ENCODE data around the gene USP16.
A peak's percentile ranks its signal among the peaks of the same experiment; 100 is the strongest.

USP16 gene

DNA sequence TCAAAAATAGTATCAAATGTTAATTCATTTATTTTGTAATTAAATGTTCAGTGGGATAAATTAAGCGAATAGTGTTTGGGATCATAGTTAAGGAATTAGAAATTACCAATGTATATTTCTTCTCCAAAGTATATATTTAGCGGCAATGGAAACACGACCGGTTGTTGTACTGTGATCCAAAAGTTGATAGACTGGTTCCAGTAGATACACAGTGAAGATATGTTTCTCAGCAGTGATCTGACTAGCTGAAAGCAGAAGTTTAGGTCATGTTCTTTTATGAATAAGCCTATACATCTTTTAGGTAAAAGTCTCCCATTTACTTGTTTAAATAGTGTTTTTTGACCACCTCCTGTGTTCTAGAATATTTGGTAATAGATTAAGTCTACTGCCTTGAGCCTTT, 8.8 kb downstream of the USP16 start:
- no peak overlapping the region for H3K27ac ChIP-seq (ENCODE audit: low read depth, low read length)
- no peaks in the 10 kb centered on the region for H3K9me3 ChIP-seq (ENCODE audit: insufficient read depth, low read depth, low read length)
- WGBS: 64% methylated on average over 3 of the region's 4 CpGs
- H3K4me1 ChIP-seq (ENCODE audit: insufficient read depth, low read length): no peaks in the 10 kb centered on the region
- H3K27me3 ChIP-seq (ENCODE audit: insufficient read depth, low read length): no peaks in the 10 kb centered on the region
- peaks cover 96% of the 10 kb centered on the region for H3K36me3 ChIP-seq (ENCODE audit: insufficient read depth, low read length)
- H3K9ac ChIP-seq (ENCODE audit: low read depth, low read length): no peak overlapping the region
- H3K4me3 ChIP-seq (ENCODE audit: low read length): no peak overlapping the region

DNA sequence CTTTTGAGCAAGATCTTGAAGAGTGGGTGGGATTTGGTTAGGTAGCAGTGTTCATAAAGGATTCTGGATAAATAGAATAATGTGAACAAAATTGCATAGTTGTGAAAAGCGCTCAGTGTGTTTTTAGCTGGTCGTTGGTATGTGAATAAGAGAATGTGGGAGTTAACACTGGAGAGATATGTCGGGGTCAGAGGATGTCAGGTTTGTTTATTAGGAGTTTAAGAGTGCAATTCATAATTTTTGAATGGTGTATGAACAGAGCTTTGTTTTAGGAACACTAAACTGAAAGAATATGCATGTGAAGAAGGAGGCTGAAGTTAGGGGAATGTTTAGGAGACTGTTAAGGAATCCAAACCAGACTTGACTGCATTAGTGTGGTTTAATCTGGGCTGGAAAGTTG, 9.4 kb downstream of the USP16 start:
- H3K27me3 ChIP-seq (ENCODE audit: insufficient read depth, low read length): no peaks in the 10 kb centered on the region
- no peak overlapping the region for H3K4me3 ChIP-seq (ENCODE audit: low read length)
- 94% methylated on average over 3 of the region's 3 CpGs for WGBS
- H3K27ac ChIP-seq (ENCODE audit: low read depth, low read length): no peak overlapping the region
- no peaks in the 10 kb centered on the region for H3K9me3 ChIP-seq (ENCODE audit: insufficient read depth, low read depth, low read length)
- H3K36me3 ChIP-seq (ENCODE audit: insufficient read depth, low read length): peaks cover 96% of the 10 kb centered on the region
- no peak overlapping the region for H3K9ac ChIP-seq (ENCODE audit: low read depth, low read length)
- H3K4me1 ChIP-seq (ENCODE audit: insufficient read depth, low read length): no peaks in the 10 kb centered on the region

- Histone ChIP-seq H3K4me1 (ENCODE audit: insufficient read depth, low read length) (no peaks in the 10 kb centered on the region), H3K36me3 (ENCODE audit: insufficient read depth, low read length) (peaks cover 99% of the 10 kb centered on the region), H3K4me3 (ENCODE audit: low read length) (no peak overlapping the region), H3K27ac (ENCODE audit: low read depth, low read length) (no peak overlapping the region), H3K9me3 (ENCODE audit: insufficient read depth, low read depth, low read length) (no peaks in the 10 kb centered on the region), H3K9ac (ENCODE audit: low read depth, low read length) (no peak overlapping the region), H3K27me3 (ENCODE audit: insufficient read depth, low read length) (no peaks in the 10 kb centered on the region)
- 90% methylated on average over 1 of the region's 1 CpG for WGBS
Observed at GRCh38 chr21:29034678-29035077, 10.2 kb downstream of the USP16 start.

DNA sequence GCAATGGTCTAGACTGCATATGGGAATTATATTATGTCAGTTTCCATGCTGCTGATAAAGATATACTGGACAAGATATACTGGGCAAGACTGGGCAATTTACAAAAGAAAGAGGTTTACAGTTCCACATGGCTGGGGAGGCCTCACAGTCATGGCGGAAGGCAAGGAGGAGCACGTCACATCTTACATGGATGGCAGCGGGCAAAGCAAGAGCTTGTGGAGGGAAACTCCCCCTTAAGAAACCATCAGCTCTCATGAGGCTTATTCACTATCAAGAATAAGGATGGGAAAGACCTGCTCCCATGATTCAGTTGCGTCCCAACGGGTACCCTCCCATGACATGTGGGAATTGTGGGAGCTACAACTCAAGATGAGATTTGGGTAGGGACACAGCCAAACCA, 27.8 kb downstream of the USP16 start:
- WGBS: 100% methylated on average over 5 of the region's 5 CpGs
- H3K36me3 ChIP-seq (ENCODE audit: insufficient read depth, low read length): peaks cover 97% of the 10 kb centered on the region

DNA sequence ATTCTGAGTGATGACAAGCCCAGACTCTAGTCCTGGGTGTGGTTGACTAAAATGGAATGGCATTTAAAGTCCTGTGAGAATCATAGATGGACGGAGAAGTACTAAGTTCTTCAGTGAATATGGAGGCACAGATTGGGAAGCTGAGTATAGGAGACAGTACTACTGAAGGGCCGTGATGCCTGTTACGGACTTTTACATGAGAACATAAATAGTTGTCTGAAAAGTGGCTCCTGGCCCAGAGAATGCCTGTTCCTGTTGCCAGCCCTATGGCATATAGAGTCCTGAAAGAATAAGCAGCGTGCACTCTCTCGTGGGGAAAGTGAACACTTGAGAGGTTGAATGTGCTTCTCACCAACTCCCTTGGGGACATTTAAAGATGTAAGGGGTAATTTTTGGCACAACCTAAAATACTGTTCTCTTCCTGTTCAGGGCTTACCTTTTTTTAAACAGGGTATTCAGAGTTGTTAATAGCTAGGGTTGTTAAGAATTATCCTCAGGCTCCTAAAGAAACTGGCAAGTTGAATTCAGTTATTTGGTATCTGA, 28.6 kb downstream of the USP16 start:
- no peak overlapping the region for H3K9ac ChIP-seq (ENCODE audit: low read depth, low read length)
- no peak overlapping the region for H3K4me3 ChIP-seq (ENCODE audit: low read length)
- no peaks in the 10 kb centered on the region for H3K27me3 ChIP-seq (ENCODE audit: insufficient read depth, low read length)
- WGBS: 94% methylated on average over 5 of the region's 5 CpGs
- H3K36me3 ChIP-seq (ENCODE audit: insufficient read depth, low read length): peaks cover 96% of the 10 kb centered on the region
- H3K27ac ChIP-seq (ENCODE audit: low read depth, low read length): no peak overlapping the region
- no peaks in the 10 kb centered on the region for H3K4me1 ChIP-seq (ENCODE audit: insufficient read depth, low read length)
- 0 out of 2 replicates have a peak, but pooled peaks cover 3% of the 10 kb centered on the region for H3K9me3 ChIP-seq (ENCODE audit: insufficient read depth, low read depth, low read length)

More for the DNA sequence above, 27.8 kb downstream of the USP16 start:
- no peak overlapping the region for H3K4me3 ChIP-seq (ENCODE audit: low read length)
- H3K9ac ChIP-seq (ENCODE audit: low read depth, low read length): no peak overlapping the region
- H3K27ac ChIP-seq (ENCODE audit: low read depth, low read length): no peak overlapping the region
- no peaks in the 10 kb centered on the region for H3K4me1 ChIP-seq (ENCODE audit: insufficient read depth, low read length)
- H3K9me3 ChIP-seq (ENCODE audit: insufficient read depth, low read depth, low read length): 0 out of 2 replicates have a peak, but pooled peaks cover 3% of the 10 kb centered on the region
- H3K27me3 ChIP-seq (ENCODE audit: insufficient read depth, low read length): no peaks in the 10 kb centered on the region

- H3K27ac ChIP-seq (ENCODE audit: low read depth, low read length): no peak overlapping the region
- H3K9me3 ChIP-seq (ENCODE audit: insufficient read depth, low read depth, low read length): 0 out of 2 replicates have a peak, but pooled peaks cover 3% of the 10 kb centered on the region
- H3K4me1 ChIP-seq (ENCODE audit: insufficient read depth, low read length): no peaks in the 10 kb centered on the region
- no peak overlapping the region for H3K4me3 ChIP-seq (ENCODE audit: low read length)
- H3K27me3 ChIP-seq (ENCODE audit: insufficient read depth, low read length): no peaks in the 10 kb centered on the region
- H3K9ac ChIP-seq (ENCODE audit: low read depth, low read length): no peak overlapping the region
- 93% methylated on average over 4 of the region's 4 CpGs for WGBS
- peaks cover 94% of the 10 kb centered on the region for H3K36me3 ChIP-seq (ENCODE audit: insufficient read depth, low read length)
Observed at GRCh38 chr21:29053656-29054055, 29.2 kb downstream of the USP16 start.

DNA sequence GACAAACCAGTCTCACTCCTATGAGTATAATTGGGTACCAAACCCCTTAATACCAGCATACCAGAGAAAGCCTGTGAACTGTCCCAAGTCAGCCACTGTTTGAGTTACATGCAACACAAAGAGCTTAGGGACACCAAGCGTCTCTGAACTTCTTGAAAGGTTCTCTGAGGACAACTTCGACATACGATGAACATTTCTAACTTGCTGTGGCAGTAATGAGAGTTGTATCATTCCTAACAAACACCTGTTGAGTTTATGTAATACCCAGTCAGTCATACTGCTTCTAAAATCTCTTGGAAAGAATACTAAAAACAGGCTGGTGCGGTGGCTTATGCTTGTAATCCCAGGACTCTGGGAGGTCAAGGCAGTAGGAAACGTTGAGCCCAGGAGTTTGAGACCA, 30.6 kb downstream of the USP16 start:
- H3K27ac ChIP-seq (ENCODE audit: low read depth, low read length): no peak overlapping the region
- H3K36me3 ChIP-seq (ENCODE audit: insufficient read depth, low read length): peaks cover 94% of the 10 kb centered on the region
- no peaks in the 10 kb centered on the region for H3K4me1 ChIP-seq (ENCODE audit: insufficient read depth, low read length)
- 96% methylated on average over 5 of the region's 5 CpGs for WGBS
- no peak overlapping the region for H3K9ac ChIP-seq (ENCODE audit: low read depth, low read length)
- no peaks in the 10 kb centered on the region for H3K27me3 ChIP-seq (ENCODE audit: insufficient read depth, low read length)
- no peak overlapping the region for H3K4me3 ChIP-seq (ENCODE audit: low read length)
- H3K9me3 ChIP-seq (ENCODE audit: insufficient read depth, low read depth, low read length): 0 out of 2 replicates have a peak, but pooled peaks cover 3% of the 10 kb centered on the region

DNA sequence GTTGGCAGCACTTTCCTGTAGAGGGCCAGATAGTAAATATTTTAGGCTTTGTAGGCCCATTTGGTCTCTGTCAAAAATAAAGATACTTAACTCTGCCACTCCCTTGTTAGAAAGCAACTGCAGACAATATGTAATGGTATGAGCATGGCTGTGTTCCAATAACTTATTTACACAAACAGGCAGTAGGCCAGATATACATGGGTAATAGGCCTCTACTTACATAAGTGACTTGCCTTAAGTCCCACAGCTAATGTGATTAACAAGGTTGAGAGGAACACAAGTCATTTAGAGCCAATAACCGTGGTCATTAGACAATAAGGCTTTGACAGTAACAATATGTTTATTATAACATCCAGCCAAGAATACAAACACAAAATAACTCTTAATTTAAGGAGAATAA, 31.5 kb downstream of the USP16 start:
- no peaks in the 10 kb centered on the region for H3K27me3 ChIP-seq (ENCODE audit: insufficient read depth, low read length)
- no peak overlapping the region for H3K27ac ChIP-seq (ENCODE audit: low read depth, low read length)
- 0 out of 2 replicates have a peak, but pooled peaks cover 3% of the 10 kb centered on the region for H3K9me3 ChIP-seq (ENCODE audit: insufficient read depth, low read depth, low read length)
- H3K36me3 ChIP-seq (ENCODE audit: insufficient read depth, low read length): peaks cover 94% of the 10 kb centered on the region
- no peak overlapping the region for H3K4me3 ChIP-seq (ENCODE audit: low read length)
- H3K9ac ChIP-seq (ENCODE audit: low read depth, low read length): no peak overlapping the region
- WGBS: 100% methylated on average over 1 of the region's 1 CpG
- no peaks in the 10 kb centered on the region for H3K4me1 ChIP-seq (ENCODE audit: insufficient read depth, low read length)

DNA sequence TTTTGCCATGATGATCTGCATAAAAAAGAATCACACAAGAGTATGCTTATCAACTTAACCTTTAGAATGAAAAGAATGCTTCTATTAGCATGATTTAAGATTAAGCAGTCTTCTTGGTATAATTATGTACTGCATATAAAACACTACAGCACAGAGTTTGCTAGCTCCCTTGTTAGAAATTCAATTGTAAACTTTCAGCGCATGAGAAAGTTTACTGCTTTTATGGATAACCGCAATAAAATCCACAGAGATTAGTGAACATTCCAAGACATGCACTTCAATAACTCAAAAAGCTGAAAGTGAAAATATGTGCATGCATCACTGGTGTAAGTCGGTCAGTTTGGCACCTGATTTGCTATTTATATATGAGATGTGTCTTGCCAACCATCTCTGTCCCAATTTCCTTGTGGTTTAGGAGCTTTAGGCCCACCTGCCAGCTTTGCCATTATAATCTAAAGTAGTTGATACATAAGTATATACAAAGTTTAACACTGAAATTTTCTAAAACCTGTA, 32.1 kb downstream of the USP16 start:
- Histone ChIP-seq H3K27ac (ENCODE audit: low read depth, low read length) (no peak overlapping the region), H3K27me3 (ENCODE audit: insufficient read depth, low read length) (no peaks in the 10 kb centered on the region), H3K4me1 (ENCODE audit: insufficient read depth, low read length) (no peaks in the 10 kb centered on the region), H3K9me3 (ENCODE audit: insufficient read depth, low read depth, low read length) (0 out of 2 replicates have a peak, but pooled peaks cover 3% of the 10 kb centered on the region), H3K9ac (ENCODE audit: low read depth, low read length) (no peak overlapping the region), H3K4me3 (ENCODE audit: low read length) (no peak overlapping the region), H3K36me3 (ENCODE audit: insufficient read depth, low read length) (peaks cover 95% of the 10 kb centered on the region)
- 98% methylated on average over 3 of the region's 3 CpGs for WGBS

DNA sequence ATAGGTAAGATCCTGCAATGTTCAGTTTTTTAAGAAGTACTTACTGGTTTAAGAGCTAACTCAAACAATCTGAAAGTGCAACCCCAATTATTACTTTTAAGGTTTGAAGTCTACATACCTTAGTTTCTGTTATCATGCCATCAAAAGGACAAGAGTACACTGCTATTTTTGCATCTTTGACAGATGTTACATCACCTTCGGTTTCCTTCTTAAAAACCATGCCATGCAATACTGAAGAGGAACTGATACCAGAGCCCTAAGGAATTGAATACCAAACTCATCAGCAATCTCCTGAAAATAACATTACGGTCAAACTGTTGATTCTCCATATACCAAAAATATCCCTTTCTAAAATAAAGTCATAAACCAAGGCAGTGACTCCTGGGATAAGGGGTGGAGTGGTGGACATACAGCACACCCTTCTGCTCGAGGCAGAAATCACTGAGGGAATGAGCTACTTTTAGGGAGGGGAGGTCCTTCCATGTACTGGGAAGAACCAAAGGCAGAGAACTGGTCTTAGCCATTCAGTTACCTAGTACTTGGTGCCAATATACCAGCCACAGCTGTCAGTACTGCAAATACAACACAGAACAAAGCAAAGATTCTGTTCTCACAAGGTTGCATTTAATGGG, 40.5 kb downstream of the USP16 start:
- WGBS: 87% methylated on average over 3 of the region's 3 CpGs
- Histone ChIP-seq H3K4me1 (ENCODE audit: insufficient read depth, low read length) (no peaks in the 10 kb centered on the region), H3K4me3 (ENCODE audit: low read length) (no peak overlapping the region), H3K9ac (ENCODE audit: low read depth, low read length) (no peak overlapping the region), H3K36me3 (ENCODE audit: insufficient read depth, low read length) (peaks cover 99% of the 10 kb centered on the region), H3K27me3 (ENCODE audit: insufficient read depth, low read length) (no peaks in the 10 kb centered on the region), H3K9me3 (ENCODE audit: insufficient read depth, low read depth, low read length) (no peaks in the 10 kb centered on the region), H3K27ac (ENCODE audit: low read depth, low read length) (no peak overlapping the region)

DNA sequence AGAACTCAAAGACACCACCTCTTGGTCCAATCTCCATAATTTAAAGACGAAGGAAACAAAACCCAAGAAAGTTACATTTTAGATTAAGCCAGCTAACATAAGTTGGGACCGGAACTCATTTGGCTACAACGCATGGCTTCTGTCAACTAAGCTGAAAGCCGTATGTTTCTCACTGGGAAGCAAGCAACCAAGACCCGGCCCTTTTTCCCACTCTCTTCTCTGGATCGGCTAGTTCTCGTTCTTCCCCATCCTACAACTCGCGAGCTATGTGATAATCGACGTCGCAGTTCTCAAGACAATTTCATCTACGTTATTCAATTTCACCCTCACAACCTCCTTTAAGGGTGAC, 48.4 kb downstream of the USP16 start:
- H3K27ac ChIP-seq (ENCODE audit: low read depth, low read length): peak overlapping the region; percentile 82

More for the DNA sequence above, 48.4 kb downstream of the USP16 start:
- peak overlapping the region; percentile 99 for H3K9ac ChIP-seq (ENCODE audit: low read depth, low read length)
- H3K9me3 ChIP-seq (ENCODE audit: insufficient read depth, low read depth, low read length): no peaks in the 10 kb centered on the region
- H3K27me3 ChIP-seq (ENCODE audit: insufficient read depth, low read length): no peaks in the 10 kb centered on the region
- peaks cover 11% of the 10 kb centered on the region for H3K4me1 ChIP-seq (ENCODE audit: insufficient read depth, low read length)
- H3K4me3 ChIP-seq (ENCODE audit: low read length): peak overlapping the region; percentile 86
- WGBS: under 1% methylated on average over 13 of the region's 13 CpGs
- H3K36me3 ChIP-seq (ENCODE audit: insufficient read depth, low read length): peaks cover 33% of the 10 kb centered on the region
